Suppressor macrophage treated with lipopolysaccharide for 1 hour (primary cell): ENCODE results near the gene P2RX1.

Experiments
- DNase-seq, 3 donors: peaks; one replicate each; pipeline ENCODE4 v3.0.0-alpha.2; 2020 to 2022

The P2RX1 gene

DNA sequence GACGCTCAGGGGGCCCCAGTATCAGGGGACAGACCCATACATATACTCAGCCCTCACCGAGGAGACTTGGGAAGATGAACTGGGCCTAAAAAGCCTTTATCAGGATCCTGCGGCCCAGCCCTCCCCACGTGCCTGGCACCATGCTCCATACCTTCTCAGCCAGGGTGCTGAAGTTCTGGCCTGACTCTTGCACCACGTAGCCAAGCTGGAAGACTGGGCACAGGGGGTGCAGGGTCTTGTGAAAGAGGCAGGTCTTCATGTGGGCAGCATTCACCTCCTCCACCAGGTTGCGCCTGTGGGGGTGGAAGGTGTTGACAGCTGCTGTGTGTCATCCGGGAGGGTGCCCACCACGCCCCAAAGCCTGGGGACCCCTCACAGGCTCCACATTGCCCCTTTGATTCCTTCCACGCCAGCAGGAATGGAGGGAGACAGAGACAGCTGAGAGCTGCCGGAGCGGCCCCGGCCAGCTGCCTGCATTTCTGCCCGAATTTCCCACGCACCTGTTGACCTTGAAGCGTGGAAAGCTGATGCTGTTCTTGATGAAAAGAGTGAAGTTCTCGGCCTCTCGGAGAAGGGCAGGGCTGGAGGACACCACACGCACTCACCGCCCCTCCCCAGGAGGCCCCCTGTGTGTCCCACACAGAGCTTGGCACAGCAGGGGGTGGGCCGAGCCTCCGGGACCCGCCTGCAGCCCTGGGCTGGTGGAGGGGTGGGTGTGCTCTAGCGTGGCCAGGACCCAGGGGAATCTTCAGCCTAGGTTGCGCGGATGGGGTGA is 13.0 kb downstream of the P2RX1 start:
- no peak for DNase-seq

DNA sequence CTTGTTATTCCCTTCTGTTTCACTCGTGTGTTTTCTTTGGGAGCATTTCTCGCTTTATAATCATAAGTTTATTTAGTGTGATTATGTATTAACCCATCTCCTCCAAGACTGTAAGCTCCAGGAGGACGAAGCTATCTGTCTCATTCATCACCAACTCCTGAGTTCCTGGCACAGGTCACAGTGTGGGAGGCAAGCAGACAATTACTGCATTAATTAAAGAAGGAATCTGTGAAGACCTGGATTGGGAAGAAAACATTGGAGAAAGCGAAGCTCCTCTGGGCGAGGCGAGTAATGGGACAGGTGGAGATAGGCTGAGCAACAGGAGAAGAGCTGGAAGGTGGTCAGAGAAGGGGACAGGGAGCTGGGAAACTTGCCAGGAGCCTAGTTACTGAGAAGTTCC is 15.6 kb downstream of the P2RX1 start:
- no peak for DNase-seq

DNA sequence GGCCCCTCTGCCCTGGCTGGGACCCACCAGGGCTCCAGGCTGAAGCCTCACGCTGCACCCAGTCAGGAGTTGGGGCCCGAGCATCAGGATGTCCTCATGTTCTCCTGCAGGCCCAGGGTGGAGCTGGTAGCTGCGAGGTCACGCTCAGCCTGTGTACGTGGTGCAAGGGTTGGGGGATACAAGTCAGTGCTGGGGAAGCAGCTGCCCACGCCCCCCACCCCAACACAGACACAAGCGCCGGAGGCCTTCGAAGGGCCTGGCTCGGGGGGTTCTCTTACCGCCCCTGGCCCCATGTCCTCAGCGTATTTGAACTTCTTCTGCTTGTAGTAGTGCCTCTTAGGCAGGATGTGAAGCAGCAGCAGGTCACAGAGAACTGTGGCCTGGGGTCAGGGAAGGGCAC is 18.5 kb downstream of the P2RX1 start:
- no peak for DNase-seq

DNA sequence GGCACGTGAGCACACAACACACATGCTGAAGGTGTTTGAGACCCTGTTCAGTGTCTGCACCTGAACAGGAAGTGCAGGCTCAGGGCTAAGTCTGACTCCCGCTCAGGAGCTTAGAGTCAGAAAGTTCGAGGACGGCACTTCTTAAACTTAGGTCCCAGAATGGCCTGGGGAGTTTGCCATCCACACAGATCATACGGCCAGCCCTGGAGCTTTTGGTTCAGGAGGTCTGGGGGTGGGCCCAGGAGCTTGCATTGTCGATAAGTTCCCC is 19.4 kb downstream of the P2RX1 start:
- no peak for DNase-seq

DNA sequence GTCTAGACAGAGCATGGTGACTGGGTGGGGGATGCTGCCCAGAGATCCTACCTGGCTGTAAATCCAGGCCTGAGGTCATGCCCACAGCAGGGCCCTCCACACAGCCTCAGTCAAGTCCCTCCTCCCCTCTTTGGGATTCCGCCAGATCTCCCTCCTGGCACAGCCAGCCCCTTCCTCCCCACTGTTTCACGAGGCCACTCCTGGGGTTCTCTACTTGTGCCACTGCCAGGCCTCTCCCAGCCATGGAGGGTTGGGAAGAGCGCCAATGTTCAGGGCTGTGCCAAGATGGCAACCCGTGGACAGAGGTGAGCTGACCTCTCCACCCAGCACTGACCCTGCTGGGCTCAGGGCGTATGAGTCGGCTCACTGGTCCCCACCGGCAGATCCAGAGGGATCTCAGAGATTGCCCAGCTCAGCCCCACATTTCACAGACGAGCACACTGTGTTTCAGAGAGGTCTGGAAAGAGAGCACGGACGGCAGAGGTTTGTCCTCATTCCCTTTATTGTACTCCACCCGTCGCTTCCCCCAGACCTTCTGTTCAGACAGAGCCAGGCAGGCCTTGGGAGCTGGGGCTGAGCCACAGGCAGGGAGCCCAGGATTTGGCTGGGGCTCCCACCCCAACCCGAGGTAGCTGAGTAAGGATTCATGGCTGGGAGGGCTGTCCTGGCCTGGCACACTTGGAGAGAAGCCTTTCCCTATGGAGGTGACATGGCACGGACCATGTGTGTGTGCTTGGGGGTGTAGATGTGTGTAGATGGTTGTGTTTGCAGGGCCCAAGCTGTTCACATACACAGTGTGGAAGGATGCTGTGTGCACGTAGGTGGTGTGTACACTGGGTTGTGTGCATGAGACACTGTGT is 19.9 kb downstream of the P2RX1 start:
- DNase-seq, result no peak

DNA sequence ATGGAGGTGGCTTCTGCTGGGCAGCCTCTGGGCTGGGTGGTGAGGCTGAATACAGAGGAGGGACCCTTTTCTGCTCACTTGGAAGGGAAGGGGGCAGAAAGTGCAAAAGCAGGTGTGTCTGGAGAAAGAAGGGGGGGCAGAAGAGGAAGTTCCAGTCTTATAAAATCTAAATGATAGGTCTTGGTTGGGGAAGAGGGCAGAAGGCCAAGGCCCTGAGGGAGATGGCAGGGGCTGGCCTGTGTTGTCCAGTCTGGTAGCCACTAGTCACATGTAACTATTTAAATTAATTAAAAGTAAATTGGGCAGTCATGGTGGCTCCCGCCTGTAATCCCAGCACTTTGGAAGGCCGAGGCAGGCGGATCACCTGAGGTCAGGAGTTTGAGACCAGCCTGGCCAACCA is 20.9 kb downstream of the P2RX1 start:
- no peak for DNase-seq

DNA sequence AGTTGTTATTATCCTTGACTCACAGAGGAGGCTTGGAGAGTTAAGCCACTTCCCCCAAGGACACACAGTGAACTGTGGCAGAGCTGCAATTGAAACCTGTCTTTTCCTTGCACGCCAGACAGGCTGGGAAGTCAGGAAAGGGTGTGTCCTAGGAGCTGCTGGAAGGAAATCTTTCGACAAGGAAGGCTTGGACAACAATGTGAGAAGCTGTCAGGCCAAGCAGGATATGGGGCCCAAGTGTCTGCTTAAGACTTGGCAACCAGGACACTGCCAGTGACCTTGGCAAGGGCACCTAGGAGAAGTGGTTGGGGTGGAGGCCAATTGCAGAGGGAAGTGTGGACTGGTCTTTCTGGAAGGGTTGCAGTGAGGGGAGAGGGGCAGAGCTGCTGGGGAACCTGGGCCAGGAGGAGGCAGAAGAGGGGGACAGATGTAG is 21.3 kb downstream of the P2RX1 start:
- DNase-seq, result peak; percentile 51 to 68 (median 63)

DNA sequence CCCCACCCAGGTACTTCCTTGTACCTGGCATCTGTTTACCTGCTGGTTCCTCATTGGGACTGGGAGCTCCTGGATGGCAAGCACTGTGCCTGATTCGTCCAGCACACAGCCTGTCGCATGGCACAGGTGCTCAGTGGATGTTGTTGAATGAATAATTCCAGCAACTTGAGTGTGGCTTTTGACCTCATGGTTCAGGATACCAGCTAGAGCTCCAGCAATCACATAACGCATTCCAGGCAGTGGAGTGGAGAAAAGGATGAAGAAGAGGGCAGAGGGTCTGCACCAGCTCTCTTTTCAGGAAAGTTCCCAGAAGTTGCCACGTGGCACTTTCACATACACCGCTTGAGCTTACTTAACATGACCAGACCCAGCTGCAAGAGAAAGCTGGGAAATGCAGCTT is 22.1 kb downstream of the P2RX1 start:
- DNase-seq, result no peak

DNA sequence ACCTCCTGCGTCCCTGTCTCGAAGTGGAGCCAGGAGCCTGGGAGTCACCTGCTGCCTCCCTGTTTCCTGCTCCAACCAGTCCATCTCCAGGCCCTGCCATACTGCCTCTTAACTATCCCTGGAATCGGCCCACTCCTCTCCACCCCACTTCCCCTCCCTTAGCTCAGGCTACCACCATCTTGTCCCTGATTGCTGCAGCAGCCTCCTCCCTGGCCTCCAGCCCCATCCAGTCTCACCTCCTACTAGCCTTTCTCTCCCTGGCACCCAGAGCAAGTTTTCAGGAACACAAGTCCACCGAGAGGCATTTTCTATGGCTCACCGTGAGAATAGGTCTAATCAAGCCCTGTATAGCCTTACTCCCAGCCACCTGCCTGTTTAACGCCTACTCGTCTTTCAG is 22.5 kb downstream of the P2RX1 start:
- DNase-seq, result no peak

DNA sequence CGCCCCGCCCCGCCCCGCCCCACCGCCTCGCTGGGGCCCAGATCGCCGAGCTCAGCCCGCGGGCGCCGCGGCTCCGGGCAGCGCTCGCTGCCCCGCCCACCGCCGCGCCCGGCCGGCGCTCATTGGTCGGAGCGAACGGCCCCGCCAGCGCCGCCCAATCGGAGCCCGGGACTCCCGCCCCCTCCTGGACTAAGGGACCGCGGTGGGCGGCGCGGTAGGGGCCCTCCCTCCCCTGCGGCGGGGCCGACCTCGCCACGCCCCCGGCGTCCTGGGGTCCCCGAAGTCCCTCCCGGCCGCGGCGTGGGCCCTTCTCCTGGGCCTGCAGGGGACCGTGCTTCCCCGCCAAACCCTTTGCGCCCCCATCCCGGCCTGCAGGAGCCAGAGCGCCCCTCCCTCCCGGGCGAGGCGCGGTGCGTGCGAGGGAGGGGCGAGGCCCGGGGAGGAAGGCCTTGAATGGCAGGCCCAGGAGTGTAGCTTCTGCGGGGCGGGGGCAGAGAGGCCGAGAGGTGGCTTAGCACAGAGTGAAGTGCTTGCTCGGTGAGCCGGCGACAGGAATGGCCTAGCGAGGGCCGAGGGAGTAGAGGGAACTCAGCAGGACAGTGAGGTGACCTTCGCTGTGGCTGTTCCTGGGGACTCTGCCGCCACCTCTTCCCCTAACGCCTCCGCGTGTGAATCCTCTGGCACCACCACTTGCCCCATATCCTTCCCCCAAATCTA is 23.1 kb downstream of the P2RX1 start, which contains the start of gene CAMKK1:
Gene CAMKK1 (minus strand): TSS at position 51 of the 717 bp plus-strand sequence. CDS start 7,366 bp downstream, outside the sequence.
- peak; percentile 93 to 99 (median 97) for DNase-seq

DNA sequence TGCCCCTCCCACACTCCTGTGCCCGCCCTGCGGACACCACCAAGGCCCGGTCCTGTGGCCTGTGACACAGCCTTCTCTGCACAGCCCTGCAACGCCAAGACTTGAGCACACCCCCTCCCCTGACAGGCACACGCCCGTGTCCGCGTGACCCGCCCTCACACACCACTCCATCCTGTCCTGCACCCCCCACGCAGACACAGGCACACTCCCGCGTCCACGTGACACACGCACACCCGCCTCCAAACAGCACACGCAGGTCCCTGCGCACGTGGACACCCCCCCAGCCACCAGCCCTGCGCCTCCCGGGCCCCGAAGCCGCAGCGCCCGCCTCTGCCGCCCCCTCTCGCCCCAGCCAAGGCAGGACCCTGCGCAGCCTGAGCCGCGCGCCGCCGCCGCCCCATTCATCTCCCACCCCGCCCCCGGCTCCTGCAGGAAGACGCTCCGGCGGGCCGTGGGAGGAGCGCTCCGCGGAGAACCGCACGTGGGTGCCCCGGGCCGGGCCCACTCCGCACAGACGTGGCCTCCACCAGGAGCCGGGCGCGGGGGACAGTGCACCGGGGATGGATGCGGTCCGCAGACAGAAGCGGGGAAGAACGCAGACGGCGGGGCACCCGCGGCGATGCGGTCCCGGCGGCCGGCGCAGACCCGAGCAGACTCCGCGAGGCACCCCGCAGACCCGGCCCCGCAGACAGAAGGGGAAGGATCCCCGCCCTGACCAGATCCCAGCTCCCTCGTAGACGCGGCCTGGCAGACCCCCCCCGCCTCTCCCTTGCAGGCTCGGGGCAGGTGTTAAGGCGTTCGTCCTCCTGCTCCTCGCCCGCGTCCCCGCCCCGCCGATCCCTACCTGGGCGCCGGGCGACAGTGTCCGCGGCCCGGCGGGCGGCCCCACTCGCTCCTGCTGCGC is 23.9 kb downstream of the P2RX1 start:
- DNase-seq, result peak; percentile 91 to 93 (median 93)

DNA sequence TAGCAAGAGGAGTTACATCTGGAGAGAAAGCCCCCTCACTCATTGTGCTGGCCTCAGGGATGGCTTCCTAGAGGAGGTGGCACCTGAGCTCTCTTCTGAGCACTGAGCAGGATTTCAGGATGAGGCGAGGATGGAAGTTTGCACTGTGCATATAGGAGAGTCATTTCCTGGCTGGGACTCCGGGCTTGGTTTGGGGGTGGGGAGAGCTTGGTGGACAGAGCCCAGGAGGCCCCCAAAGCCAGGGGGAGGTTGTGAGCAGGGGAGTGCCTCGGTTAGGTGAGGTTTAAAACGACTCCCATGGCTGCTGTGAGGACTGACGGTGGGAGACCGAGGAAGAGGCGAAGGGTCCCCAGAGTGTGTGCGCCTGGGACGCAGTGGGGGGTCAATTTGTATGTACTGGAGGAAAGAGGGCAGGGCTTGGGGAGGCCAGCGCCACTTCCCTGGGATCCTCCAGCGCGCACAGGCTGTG is 24.6 kb downstream of the P2RX1 start:
- DNase-seq, result no peak

DNA sequence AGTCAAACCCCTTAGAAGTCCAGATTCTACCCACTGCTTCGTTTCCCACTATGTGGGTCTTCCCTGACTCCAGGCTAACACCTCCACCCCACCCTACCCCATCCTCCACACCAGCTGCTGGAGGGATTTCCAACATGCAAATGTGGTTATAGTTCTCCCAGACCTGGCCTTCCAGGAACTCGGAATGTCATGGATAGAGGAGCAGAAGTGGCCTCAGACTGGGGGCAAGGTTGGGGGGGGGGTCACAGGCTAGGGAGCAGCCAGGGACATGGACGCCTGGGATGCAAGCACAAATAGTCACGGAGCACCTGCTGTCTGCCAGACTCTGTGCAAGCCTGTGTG is 25.4 kb downstream of the P2RX1 start:
- no peak for DNase-seq

DNA sequence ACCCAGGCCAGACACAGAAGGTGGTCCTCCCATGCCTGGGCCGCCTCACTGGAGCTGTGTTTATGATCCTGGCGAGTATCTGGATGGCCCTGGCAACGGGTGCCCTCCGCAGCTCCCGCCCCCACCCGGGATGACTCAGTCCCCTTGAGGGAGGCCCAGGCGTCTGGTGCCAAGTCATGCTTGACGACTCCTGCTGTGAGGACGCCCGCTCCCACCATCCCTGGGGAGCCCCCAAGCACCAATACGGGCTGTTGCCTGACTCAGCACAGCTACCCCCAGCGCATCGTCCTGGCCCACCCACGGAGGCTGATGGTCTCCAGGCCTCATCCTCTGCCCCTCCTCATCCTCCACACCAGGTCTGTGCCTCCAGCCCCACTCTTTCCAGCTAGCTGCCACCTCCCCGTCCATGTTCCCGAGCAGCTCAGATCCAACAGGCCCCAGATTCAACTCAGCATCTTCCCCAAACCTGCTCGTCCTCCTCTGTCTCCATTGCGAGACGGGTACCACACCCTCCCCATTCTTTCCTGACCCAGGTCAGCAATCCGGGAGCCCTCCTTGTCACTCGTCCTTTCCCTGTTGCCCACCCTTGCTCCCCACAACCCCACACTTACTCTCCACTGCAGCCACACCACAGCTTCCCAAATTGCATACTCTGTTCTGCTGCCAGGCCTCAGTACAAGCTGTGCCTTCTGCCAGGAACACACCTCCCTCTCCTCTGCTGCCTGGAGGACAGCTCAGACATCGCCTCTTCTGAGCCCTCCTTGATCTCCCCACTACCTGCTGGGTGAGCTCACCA is 26.0 kb downstream of the P2RX1 start:
- DNase-seq, result peak; percentile 79 to 89 (median 82)

DNA sequence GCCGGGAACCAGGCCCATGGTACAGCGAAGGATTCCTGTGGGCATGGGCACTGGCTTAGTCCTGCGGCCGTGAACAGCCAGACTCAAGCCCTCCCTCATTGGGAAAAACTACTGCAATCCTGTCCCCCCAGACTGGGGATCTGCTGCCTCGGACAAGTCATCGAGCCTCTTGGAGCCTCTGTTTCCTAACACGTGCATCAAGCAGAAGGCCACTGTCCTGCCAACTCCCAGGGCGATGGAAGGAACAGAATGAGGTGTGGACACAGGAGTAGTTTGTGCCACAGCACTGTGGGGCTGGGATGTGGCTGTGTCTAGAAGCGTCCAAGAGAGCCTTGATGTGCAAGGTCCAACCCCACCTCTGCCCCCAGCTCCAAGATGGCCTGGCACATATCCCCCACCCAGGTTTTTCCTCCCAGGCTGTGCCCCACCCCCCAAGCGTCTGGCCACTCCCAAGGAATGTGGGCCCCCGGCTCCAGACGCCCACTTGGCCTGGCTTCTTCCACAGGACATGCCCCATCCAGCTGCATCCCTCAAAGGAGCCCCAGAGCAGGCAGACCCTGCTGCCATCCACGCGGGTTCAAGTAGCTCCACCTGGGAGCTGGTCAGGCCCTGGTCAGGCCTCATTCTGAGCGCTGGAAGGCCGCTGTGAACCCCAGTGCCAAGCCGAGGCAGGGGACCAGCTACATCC is 26.8 kb downstream of the P2RX1 start:
- no peak for DNase-seq

DNA sequence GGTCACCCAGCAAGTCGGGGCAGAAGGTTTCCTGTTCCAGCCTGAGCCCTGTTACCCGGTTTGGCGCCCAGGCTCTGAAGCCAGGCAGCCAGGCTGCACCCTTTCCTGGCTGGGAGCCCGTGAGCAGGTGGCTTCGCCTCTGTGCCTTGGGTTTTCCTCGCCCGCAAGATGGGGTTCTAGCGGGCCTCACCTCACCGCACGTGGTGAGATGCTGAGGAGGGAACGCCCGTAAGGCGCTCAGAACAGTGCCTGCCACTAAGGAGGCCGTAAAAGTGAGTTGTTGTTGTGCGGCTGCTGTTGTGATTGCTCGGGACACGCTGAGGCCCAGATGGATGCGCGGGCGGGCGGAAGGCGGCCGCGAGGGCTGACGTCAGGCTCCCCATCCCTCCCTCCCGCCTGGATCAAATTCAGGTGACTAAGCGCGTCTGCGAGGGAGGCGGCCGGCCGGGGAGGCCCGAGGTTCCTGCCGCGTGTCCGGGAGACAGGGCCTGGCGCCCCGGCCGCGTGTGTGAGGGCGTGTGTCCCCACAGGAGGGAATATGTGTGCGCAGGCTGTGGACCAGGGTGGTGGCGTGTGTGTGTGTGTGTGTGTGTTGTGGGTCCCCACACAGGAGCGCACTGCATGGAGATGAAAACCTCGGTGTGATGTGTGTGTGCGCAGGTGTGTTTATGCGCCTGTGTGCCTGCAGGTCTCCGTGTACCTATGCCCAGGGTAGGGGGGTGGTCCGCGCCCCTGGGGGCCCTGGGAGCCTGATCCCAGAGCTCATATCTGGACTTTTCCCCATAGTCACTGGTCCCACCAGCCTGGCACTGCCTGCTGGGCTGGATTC is 27.7 kb downstream of the P2RX1 start:
- DNase-seq, result no peak

DNA sequence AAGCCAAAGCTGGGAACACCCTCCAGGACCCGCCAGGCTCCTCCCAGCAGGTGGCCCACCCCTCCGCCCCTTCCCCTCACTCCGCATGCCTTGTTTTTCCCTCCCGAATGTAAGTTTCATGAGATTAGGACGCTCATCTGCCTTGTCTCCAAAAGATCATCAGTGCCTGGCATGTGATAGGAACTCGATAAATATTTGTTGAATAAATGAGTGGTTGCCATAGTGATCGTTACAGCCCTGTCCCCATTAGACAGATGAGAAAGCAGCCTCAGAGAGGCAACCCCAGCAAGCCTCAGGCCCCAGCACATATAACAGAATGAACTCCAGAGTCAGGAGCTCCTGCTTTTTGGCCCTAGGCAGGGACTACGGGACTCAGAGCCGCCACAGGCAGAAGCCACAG is 28.5 kb downstream of the P2RX1 start:
- no peak for DNase-seq

DNA sequence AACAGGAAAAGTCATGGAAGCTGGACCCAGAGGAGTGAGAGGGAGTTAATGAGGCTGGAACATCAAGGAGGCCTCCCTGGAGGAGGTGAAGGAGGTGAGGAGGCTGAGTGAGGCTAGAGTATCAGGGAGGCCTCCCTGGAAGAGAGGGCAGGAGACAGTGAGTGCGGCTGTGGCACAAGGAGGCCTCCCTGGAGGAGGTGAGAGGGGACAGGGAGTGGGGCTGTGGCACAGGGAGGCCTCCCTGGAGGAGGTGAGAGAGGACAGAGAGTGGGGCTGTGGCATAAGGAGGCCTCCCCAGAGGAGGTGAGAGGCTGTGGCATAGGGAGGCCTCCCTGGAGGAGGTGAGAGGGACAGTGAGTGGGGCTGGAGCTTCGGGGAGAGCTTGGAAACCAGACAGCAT is 28.9 kb downstream of the P2RX1 start:
- DNase-seq, result no peak

DNA sequence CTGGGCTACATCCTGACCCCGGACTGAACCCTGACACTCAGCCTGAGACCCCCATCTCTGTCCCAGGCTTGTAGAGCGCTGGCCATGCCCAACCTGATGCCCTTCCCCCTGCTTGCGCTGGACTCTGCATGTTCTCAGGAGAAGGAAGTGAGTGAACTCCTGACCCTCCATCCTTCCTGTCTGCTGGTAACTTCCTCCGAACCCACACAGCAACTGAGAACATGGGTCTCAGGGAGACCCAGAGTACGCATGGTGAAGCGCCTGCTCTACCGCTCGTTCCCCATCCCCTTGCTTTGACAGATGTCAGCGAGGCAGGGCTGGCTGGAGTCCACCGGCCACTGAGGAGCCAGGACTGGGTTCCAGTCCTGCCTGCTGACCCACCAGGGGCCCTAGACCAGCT is 29.5 kb downstream of the P2RX1 start:
- DNase-seq, result peak; percentile 64 to 68 (median 64)

DNA sequence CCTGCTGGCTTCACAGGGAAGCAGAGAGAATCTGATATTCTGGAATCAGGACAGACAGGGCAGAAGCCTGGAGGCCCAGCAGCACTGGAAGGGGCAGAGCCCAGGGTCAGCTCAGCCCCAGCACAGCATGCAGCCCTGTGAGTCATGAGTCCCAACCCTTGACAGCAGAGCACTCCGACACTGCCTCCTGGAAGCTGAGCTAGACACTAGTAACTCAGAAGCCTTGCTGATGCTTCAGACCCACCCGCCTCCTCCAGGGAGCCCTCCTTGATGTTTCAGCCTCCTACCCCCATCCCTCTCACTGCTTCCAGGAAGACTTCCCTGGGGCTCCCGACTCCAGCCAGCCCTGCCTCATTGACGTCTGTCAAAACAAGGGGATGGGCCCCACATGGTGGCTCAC is 30.3 kb downstream of the P2RX1 start:
- DNase-seq, result peak; percentile 43 to 49 (median 49)
